MV-4-11 (cell line): ENCODE results near the gene NELFE.
A peak's percentile ranks its signal among the peaks of the same experiment; 100 is the strongest.
"Not testable (repeated sequence)": the region's sequence is repeated elsewhere in the genome, so short reads cannot be mapped to it uniquely, and the experiment has no call there.

Experiments
- DNase-seq: peaks from one replicate; lab custom pipeline; 2025; lab: John Stamatoyannopoulos, UW

NELFE gene

DNA sequence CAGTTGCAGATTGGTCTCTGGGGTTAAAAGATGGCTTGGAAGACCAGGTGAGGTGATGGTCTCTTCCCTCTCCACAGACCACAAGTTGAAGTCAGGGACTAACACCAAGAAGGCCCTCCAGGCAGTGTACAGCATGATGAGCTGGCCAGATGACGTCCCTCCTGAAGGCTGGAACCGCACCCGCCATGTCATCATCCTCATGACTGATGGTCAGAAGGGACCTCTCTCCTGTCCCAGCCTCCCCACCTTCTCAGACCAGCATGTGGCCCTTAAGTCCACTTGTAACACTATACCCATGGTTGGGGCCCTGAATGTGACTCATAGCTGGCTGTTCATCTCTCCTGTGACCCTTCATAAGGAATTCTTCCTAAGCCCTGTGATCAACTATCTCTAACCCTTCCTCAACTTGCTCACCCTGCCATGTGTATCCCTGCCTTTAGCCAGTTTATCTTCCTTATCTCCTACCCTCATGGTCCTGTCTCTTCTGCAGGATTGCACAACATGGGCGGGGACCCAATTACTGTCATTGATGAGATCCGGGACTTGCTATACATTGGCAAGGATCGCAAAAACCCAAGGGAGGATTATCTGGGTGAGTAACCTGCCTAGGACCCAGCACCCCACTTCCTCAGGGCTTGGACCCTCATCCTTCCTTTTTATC, 9.9 kb downstream of the NELFE start:
- no peak for DNase-seq

DNA sequence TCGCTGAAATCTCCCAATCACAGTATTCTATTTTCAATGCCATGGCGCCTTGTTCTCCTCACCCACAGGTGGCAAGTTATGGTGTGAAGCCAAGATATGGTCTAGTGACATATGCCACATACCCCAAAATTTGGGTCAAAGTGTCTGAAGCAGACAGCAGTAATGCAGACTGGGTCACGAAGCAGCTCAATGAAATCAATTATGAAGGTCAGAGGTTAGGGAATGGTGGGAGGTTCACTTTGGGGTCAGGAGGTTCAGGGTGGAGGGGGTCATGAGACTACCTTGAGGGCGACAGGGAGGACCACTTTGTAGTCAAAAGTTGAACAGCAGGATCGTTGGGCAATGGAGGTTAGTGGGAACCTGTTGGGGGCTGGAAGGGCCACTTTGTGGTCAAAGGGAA, 10.5 kb downstream of the NELFE start:
- no peak for DNase-seq

DNA sequence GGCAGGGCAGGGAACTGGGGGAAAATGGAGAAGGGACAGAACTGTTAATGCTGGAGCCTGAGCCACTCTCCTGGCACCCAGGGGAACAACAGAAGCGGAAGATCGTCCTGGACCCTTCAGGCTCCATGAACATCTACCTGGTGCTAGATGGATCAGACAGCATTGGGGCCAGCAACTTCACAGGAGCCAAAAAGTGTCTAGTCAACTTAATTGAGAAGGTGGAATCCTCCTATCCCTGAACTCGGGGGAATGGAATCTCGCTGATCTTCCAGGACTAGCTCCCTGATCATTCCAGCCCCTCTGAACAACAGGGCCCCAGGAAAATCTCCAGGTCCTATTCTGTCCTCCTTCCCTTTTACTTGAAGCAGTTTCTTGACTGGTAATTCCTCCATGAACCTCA, 10.9 kb downstream of the NELFE start:
- DNase-seq, result no peak

DNA sequence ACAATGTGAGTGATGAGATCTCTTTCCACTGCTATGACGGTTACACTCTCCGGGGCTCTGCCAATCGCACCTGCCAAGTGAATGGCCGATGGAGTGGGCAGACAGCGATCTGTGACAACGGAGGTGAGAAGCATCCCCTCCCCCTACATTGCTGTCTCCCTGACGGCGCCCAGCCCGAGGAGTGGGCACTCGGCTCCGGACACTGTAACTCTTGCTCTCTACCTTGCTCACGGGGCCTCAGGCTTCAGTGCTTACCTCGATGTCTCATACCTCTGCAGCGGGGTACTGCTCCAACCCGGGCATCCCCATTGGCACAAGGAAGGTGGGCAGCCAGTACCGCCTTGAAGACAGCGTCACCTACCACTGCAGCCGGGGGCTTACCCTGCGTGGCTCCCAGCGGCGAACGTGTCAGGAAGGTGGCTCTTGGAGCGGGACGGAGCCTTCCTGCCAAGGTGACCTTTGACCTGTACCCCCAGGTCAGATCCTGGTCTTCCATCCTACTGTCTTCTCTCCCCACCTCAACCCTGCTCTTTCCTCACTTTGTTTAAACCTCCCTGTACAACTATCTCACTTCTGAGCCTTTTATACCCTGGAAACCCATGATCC, 11.6 kb downstream of the NELFE start:
- DNase-seq, result no peak

DNA sequence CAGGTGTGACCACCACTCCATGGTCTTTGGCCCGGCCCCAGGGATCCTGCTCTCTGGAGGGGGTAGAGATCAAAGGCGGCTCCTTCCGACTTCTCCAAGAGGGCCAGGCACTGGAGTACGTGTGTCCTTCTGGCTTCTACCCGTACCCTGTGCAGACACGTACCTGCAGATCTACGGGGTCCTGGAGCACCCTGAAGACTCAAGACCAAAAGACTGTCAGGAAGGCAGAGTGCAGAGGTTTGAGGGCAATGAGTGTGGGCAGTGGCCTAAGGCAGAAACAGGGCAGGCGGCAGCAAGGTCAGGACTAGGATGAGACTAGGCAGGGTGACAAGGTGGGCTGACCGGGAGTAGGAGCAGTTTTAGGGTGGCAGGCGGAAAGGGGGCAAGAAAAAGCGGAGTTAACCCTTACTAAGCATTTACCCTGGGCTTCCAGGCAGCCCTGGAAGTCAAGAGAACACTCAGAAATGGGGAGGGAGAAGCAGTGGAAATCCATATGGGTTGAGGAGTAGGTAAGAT, 12.3 kb downstream of the NELFE start:
- no peak for DNase-seq

DNA sequence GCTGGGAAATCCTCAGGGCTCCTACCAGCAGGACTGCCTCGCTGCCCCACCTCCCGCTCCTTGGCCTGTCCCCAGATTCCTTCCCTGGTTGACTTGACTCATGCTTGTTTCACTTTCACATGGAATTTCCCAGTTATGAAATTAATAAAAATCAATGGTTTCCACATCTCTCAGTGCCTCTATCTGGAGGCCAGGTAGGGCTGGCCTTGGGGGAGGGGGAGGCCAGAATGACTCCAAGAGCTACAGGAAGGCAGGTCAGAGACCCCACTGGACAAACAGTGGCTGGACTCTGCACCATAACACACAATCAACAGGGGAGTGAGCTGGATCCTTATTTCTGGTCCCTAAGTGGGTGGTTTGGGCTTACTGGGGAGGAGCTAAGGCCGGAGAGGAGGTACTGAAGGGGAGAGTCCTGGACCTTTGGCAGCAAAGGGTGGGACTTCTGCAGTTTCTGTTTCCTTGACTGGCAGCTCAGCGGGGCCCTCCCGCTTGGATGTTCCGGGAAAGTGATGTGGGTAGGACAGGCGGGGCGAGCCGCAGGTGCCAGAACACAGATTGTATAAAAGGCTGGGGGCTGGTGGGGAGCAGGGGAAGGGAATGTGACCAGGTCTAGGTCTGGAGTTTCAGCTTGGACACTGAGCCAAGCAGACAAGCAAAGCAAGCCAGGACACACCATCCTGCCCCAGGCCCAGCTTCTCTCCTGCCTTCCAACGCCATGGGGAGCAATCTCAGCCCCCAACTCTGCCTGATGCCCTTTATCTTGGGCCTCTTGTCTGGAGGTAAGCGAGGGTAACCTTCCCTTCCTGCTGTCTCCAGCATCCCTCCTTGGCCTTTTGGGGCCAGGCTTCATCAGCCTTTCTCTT, 13.0 kb downstream of the NELFE start, which contains the start of gene CFB:
TSS of gene CFB (plus strand) at position 589 of the 863 bp plus-strand sequence. CDS start at position 716, 127 bp downstream.
- DNase-seq, result no peak

DNA sequence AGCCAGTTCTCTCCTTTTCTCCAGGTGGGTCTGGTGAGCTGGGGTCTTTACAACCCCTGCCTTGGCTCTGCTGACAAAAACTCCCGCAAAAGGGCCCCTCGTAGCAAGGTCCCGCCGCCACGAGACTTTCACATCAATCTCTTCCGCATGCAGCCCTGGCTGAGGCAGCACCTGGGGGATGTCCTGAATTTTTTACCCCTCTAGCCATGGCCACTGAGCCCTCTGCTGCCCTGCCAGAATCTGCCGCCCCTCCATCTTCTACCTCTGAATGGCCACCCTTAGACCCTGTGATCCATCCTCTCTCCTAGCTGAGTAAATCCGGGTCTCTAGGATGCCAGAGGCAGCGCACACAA, 13.6 kb downstream of the NELFE start:
- DNase-seq, result no peak

DNA sequence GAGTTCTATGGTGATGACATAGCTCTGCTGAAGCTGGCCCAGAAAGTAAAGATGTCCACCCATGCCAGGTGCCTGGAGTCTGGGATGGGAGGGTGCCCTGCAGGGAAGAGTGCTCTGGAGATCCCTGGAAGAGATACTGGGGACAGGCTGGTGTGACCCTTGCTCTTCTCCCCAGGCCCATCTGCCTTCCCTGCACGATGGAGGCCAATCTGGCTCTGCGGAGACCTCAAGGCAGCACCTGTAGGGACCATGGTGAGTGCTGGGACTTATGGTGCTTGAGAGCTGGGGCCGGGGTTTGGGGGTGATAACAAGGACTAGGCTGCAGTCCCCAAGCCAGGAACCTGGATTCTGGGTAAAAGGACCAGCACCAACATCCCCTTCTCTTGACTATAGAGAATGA, 15.0 kb downstream of the NELFE start:
- no peak for DNase-seq

DNA sequence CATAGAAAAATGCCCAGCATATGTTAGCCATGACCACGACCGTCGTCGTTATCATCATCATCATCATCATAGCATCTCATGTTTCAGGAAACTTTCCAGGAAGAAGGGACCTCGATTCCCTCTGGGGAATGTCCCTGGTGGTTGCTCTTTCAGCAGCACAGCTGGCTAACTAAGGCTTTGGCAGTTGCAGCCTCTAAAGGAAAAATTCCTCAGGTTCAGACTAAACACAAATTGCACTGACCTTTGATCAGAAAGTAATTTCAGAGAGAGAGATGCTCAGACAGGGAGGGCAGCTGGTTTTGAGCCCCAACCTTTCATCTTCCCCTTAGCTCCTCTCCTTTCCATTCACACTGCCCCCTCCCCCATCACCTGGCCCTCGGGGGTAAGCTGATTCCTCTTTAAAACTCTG, 18.5 kb downstream of the NELFE start:
- DNase-seq, result no peak

DNA sequence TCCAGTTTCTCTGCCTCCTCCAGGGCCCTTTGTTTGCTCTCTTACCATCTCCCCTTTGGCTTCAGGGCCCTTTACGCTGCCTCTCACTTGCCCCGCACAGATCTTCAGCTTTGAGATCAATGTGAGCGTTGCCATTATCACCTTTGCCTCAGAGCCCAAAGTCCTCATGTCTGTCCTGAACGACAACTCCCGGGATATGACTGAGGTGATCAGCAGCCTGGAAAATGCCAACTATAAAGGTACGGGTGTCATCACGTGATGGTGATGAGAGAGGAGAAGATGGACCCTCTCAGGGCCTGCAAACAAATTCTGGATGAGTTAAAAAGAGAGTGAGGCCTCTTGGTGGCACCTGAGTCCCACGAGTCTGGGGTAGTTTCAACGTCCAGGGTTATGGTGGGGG, 22.9 kb downstream of the NELFE start:
- DNase-seq, result no peak

DNA sequence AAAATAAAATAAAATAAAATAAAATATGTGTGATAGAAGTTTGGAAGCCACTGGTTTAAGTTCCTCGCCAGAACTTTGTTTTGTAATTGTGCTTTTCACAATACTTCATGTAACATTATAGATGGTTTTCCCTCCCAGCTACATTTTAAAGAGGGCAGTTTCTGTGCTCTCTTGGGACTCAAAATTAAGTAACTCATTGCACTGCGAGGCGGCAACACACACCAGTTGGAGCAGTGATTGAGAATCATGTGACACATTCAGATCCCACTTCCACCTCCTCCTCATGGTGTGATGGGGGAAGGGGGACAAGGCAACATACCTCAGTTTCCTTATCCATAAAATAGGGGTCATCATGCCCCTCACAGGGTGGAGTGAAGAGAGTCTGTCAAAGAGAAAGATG, 23.8 kb downstream of the NELFE start:
- DNase-seq, result no peak

DNA sequence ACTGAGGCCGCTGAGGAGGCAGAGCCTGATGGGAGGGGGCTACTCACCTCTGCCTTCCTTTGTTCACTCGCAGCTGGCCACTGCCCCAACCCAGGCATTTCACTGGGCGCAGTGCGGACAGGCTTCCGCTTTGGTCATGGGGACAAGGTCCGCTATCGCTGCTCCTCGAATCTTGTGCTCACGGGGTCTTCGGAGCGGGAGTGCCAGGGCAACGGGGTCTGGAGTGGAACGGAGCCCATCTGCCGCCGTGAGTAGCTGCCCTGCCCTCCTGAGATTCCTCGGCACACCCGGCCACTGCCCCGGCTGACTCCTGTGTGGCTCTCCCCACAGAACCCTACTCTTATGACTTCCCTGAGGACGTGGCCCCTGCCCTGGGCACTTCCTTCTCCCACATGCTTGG, 25.2 kb downstream of the NELFE start:
- DNase-seq, result no peak

DNA sequence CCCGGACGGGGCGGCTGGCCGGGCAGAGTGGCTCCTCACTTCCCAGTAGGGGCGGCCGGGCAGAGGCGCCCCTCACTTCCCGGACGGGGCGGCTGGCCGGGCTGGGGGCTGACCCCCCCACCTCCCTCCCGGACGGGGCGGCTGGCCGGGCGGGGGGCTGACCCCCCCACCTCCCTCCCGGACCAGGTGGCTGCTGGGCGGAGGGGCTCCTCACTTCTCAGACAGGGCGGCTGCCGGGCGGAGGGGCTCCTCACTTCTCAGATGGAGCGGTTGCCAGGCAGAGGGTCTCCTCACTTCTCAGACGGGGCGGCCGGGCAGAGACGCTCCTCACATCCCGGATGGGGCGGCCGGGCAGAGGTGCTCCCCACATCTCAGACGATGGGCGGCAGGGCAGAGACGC, 26.6 kb downstream of the NELFE start:
- DNase-seq, result not testable (repeated sequence)

DNA sequence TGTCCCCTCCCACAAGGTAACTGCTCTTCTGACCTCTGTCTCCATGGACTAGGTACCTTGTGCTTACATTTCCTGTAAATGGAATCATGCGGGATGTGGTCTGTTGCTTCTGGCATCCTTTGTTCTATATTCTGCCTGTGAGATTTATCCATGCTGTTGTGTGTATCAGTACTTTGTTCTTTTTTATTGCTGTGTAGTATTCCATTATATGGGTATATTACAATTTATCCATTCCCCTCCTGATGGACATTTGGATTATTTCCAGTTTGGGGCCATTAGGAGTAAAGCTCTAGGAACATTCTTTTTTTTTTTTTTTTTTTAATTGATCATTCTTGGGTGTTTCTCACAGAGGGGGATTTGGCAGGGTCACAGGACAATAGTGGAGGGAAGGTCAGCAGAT, 27.8 kb downstream of the NELFE start:
- DNase-seq, result no peak

DNA sequence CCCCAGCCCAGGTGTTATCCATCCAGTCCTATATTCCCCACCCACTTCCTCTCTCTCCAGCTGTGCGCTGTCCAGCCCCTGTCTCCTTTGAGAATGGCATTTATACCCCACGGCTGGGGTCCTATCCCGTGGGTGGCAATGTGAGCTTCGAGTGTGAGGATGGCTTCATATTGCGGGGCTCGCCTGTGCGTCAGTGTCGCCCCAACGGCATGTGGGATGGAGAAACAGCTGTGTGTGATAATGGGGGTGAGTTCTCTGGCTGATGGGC, 30.2 kb downstream of the NELFE start:
- no peak for DNase-seq

DNA sequence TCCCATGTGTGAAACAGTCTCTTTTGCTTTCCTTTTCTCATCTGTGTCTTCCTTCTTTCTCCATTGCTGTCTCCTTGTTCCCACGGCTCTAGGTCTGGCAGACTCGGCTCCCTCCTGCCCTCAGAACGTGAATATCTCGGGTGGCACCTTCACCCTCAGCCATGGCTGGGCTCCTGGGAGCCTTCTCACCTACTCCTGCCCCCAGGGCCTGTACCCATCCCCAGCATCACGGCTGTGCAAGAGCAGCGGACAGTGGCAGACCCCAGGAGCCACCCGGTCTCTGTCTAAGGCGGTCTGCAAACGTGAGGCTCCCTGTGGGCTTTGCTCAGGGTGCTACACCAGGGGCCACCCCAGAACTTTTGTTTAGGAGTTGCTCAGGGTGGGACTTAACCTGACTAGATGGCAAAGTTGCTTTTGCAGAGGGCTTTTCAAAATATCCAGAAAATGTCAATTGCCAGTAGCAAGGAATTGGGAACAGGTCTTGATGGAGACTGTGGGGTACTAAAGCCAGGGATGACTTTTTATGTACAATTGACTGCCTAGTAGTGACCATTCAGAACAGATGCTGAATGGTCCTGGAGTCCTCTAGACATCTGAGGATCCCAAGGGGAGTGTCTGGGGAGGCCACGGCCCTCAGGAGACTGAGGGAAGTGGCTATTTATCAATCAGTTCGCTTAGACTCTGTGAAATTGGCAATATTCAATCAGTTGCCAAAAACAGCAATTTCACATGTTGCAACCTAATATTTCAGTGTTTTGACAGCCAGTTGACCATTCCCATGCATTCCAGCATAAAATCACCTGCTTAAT, 30.7 kb downstream of the NELFE start:
- DNase-seq, result no peak

DNA sequence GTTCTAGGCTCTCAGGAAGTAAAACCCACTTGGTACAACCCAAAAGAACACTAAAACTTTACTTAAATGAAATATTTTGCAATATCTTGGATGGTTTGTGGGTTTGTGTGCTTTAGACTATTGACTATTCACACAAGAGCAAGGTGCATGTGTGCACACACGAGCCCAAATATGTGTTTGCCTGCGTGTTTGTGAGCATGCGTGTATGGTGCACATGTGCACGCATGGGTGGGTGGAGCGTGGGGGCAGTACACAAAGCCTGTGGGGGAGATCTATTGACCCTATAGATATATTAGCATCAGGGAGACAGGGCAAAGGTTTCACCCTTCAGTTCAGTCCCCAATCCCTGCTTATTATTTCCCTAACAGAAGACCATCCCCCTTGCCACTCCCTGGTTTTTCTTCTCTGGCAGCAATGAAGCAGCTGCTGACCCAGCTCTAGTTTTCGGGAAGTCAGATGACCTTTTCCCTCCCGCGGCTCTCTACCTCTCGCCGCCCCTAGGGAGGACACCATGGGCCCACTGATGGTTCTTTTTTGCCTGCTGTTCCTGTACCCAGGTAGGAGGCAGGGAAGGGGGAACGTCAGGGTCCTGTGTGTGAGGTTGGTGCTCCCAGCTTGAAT, 31.4 kb downstream of the NELFE start, which contains the start of gene C2:
TSS of gene C2 (plus strand) at position 476 of the 621 bp plus-strand sequence. CDS start at position 512, 36 bp downstream.
- DNase-seq, result peak; percentile 56

DNA sequence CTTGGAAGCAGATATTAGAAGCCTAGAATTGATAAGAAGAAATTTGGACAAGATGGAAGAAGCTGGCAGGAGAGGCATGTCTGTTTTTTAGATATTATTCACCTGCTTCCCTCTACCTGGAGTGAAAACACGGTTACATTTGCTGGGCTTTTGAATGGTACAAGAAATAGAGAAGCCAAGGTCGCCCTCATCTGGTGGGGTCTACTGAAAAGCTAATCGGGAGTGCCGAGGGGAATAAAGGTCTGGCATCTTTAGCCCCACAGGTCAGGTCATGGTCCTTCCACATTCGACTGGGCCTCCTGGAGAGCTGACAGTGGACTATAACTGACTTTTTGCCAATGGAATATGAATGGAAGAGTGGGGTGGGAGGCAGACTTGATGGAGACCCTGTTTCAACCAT, 35.8 kb downstream of the NELFE start:
- no peak for DNase-seq

DNA sequence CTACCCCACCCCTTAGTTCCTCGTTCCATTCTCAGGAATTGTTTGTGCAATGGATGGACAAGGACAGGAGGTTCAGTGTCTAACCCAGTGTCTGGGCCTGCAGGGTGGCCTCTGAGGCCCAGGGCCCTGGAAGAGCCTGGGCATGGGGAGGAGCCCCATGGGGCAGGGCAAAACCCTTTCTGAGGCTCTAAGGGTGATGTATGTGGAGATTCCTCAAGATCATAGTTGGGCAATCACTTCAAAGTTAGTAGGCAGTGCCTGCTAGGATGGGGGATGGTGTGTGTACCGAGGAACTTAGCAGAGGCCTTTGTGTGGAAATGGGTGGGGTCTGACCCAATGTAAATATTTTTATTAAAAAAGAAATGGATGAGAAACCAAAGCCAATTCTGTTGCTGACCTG, 38.0 kb downstream of the NELFE start:
- peak; percentile 56 for DNase-seq

DNA sequence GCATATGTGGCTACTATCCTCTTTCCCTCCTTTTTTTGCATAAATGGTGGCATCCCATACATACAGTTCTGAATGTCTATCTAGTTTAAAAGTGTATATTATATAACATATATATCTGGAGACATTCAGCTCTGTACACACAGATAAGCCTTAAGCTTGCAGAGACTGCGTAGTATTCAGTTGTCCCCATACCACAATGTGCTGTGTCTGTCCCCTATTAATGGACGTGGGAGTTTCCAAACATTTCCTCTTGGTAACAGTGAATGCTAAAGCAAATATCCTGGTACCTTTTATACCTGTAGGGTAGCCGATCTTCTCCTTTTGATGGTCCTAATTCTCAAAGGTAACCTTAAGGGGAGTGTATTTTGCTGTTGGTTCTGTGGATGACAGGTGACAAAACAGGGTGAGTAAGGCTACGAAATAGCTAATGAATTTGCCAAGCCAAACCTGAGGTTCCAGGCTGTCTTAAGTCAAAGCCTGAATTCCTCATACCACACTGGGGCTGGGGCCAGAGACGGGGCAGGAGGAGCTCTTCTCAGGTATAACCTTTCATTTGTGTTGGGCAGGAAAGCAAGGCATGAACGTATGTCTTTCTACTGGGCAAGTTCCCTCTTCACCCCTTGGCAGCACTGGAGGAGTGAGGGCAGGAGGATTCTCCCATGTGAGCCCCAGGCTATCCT, 39.0 kb downstream of the NELFE start:
- no peak for DNase-seq

DNA sequence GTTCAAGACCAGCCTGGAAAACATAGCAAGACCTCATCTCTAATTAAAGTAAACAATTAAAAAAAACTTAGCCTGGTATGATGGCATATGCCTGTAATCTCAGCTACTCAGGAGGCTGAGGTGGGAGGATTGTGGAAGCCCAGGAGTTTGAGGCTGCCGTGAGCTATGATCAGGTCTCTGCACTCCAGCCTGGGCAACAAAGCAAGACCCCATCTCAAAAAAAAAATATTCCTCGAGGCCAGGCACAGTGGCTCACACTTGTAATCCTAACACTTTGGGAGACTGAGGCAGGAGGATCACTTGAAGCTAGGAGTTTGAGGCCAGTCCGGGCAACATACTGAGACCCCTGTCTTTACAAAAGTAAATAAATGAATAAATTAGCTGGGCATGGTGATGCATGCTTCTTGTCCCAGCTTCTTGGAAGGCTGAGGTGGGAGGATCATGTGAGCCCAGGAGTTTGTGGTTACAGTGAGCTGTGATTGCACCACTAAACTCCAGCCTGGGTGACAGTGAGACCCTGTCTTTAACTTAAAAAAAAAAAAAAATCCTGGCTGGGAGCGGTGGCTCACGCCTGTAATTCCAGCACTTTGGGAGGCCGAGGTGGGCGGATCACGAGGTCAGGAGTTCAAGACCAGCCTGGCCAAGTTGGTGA, 40.6 kb downstream of the NELFE start:
- DNase-seq, result peak; percentile 7
